Measurements from ENCODE around the gene TMEM120B. TPM values are rescaled to one million over a fixed set of nuclear protein-coding genes. Genes with fewer than 3 reads are reported as not detected.

TMEM120B gene
- total and polyA plus RNA-seq, 2 of the 13 experiments (the other 11 are each of a cell fraction or from before 2014, with no cell fraction given), result 7.1 to 12.9 TPM

- TF ChIP-seq, protein P1, sequence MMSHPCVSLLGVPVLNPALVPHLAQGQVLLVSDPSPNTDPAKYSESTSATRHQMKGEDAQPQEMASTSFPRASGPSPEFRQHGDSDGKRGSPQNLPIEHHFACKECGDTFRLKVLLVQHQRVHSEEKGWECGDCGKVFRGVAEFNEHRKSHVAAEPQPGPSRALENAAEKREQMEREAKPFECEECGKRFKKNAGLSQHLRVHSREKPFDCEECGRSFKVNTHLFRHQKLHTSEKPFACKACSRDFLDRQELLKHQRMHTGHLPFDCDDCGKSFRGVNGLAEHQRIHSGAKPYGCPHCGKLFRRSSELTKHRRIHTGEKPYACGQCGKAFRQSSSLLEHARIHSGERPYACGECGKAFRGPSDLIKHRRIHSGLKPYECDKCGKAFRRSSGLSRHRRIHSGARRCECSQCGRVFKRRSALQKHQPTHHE (CRISPR knock-in tag; IDR thresholded peaks at IDR 0.05; ENCODE audit: borderline replicate concordance), result no peak
- TF ChIP-seq ZNF660 (CRISPR knock-in tag; IDR thresholded peaks at IDR 0.05; ENCODE audit: borderline replicate concordance, low read depth) (no peak), HOXA9 (CRISPR knock-in tag; IDR thresholded peaks at IDR 0.05; ENCODE audit: borderline replicate concordance) (no peak), HOMEZ (CRISPR knock-in tag; IDR thresholded peaks at IDR 0.05; ENCODE audit: low read depth) (no peak), ZNF446 (CRISPR knock-in tag; IDR thresholded peaks at IDR 0.05) (no peak), FOXC1 (CRISPR knock-in tag; IDR thresholded peaks at IDR 0.05; ENCODE audit: borderline replicate concordance) (no peak), SAP130 (CRISPR knock-in tag; IDR thresholded peaks at IDR 0.05; ENCODE audit: low read depth) (peak; percentile 66), TGIF2 (CRISPR knock-in tag; IDR thresholded peaks at IDR 0.05) (0 out of 2 replicates have a peak, but pooled peaks have one; percentile 39), RFX3 (CRISPR knock-in tag; IDR thresholded peaks at IDR 0.05) (peak; percentile 43; the same call in 1 of the 2 replicates), ONECUT2 (CRISPR knock-in tag; IDR thresholded peaks at IDR 0.05) (no peak), ELF1 (CRISPR knock-in tag; IDR thresholded peaks at IDR 0.05) (no peak), ZNF556 (CRISPR knock-in tag; IDR thresholded peaks at IDR 0.05; ENCODE audit: borderline replicate concordance) (no peak), SIN3A (IDR thresholded peaks at IDR 0.05; ENCODE audit: borderline replicate concordance, low read depth, low read length) (no peak; the same call in 1 of the 2 replicates), KDM4B (CRISPR knock-in tag; IDR thresholded peaks at IDR 0.05) (no peak), ZFP1 (CRISPR knock-in tag; IDR thresholded peaks at IDR 0.05) (no peak), HMGA1 (CRISPR knock-in tag; conservative IDR thresholded peaks at IDR 0.05) (no peak)
- TF ChIP-seq, protein P2, sequence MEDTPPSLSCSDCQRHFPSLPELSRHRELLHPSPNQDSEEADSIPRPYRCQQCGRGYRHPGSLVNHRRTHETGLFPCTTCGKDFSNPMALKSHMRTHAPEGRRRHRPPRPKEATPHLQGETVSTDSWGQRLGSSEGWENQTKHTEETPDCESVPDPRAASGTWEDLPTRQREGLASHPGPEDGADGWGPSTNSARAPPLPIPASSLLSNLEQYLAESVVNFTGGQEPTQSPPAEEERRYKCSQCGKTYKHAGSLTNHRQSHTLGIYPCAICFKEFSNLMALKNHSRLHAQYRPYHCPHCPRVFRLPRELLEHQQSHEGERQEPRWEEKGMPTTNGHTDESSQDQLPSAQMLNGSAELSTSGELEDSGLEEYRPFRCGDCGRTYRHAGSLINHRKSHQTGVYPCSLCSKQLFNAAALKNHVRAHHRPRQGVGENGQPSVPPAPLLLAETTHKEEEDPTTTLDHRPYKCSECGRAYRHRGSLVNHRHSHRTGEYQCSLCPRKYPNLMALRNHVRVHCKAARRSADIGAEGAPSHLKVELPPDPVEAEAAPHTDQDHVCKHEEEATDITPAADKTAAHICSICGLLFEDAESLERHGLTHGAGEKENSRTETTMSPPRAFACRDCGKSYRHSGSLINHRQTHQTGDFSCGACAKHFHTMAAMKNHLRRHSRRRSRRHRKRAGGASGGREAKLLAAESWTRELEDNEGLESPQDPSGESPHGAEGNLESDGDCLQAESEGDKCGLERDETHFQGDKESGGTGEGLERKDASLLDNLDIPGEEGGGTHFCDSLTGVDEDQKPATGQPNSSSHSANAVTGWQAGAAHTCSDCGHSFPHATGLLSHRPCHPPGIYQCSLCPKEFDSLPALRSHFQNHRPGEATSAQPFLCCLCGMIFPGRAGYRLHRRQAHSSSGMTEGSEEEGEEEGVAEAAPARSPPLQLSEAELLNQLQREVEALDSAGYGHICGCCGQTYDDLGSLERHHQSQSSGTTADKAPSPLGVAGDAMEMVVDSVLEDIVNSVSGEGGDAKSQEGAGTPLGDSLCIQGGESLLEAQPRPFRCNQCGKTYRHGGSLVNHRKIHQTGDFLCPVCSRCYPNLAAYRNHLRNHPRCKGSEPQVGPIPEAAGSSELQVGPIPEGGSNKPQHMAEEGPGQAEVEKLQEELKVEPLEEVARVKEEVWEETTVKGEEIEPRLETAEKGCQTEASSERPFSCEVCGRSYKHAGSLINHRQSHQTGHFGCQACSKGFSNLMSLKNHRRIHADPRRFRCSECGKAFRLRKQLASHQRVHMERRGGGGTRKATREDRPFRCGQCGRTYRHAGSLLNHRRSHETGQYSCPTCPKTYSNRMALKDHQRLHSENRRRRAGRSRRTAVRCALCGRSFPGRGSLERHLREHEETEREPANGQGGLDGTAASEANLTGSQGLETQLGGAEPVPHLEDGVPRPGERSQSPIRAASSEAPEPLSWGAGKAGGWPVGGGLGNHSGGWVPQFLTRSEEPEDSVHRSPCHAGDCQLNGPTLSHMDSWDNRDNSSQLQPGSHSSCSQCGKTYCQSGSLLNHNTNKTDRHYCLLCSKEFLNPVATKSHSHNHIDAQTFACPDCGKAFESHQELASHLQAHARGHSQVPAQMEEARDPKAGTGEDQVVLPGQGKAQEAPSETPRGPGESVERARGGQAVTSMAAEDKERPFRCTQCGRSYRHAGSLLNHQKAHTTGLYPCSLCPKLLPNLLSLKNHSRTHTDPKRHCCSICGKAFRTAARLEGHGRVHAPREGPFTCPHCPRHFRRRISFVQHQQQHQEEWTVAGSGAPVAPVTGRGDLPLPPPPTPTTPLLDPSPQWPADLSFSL (CRISPR knock-in tag; IDR thresholded peaks at IDR 0.05), result no peak
- TF ChIP-seq, protein P3, sequence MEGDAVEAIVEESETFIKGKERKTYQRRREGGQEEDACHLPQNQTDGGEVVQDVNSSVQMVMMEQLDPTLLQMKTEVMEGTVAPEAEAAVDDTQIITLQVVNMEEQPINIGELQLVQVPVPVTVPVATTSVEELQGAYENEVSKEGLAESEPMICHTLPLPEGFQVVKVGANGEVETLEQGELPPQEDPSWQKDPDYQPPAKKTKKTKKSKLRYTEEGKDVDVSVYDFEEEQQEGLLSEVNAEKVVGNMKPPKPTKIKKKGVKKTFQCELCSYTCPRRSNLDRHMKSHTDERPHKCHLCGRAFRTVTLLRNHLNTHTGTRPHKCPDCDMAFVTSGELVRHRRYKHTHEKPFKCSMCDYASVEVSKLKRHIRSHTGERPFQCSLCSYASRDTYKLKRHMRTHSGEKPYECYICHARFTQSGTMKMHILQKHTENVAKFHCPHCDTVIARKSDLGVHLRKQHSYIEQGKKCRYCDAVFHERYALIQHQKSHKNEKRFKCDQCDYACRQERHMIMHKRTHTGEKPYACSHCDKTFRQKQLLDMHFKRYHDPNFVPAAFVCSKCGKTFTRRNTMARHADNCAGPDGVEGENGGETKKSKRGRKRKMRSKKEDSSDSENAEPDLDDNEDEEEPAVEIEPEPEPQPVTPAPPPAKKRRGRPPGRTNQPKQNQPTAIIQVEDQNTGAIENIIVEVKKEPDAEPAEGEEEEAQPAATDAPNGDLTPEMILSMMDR (CRISPR knock-in tag; IDR thresholded peaks at IDR 0.05), result no peak
Observed at GRCh38 chr12:121806009-121806545, 93.5 kb downstream of the TMEM120B start (continued).
